NCI-H345 (cell line): Measurements from ENCODE around the gene ZNF669.

Experiments
- DNase-seq: peaks from one replicate; lab custom pipeline; 2025; lab: John Stamatoyannopoulos, UW

The ZNF669 gene

DNA sequence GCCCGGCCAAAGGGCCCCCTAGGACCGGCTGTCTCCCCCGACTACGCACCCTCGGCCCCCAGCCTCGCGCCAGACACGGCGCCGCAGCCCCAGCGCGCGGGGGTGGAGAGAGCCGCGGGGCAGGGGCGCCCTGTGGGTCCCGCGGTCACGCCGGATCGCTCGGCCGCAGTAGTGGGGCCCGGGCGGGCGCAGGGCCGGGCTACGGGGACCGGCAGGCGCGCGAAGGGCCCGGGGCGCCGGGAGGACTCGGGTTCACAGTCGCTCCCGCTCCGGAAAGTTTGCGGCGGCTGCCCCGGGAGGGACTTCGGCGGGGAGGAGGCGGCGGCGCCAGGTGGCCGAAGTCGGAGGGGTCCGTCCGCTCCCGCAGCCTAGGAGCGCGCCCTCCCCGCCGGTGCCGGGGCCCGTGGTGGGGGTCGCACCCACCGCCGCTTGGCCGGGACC, 7.1 kb upstream of the ZNF669 start:
- no peak for DNase-seq

DNA sequence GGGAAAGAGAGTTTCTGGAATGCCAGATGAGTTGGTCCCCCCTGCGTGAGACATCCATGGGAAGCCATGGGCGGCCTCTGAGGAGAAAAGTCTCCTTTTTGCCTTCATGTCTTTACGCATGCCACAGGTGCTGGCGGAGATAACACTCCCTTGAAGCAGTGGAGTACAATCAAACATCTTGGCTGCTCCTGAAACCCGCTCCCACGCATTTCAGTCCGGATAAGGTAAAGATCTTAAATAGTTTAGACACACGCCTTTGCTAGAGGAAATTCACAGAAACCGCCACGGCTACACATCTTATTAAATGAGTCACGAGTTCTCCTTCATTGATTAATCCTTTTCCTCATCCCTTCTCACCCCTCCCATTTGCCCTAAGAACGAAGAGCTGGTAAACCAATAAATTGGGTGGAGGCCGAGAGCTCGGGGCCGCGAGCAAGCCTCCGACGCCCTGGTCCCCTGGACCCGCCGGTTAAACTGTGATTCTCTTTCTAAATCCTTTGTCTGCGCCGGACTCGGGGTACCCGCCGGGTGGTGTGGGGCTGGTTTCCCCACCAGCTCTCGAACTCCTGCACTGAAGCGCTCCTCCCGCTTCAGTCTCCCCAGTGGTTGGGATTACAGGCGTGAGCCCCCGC, 6.6 kb upstream of the ZNF669 start:
- DNase-seq, result no peak

DNA sequence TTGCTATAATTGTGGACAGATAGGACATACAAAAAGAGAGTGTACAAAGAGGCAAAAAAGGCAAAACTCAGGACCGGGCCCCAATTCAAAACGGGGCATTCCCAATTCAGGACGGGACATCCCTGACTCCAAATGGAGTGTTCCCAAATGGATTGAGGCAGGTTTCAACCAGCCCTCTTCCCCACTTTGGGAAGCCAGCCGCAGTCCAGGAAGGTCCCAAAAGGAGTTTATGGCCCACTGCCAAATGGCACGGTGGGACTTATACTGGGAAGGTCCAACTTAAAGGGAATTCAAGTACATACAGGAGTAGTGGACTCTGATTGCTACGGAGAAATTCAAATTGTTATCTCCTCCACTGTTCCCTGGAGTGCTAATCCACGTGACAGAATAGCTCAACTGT, 3.5 kb upstream of the ZNF669 start:
- no peak for DNase-seq

DNA sequence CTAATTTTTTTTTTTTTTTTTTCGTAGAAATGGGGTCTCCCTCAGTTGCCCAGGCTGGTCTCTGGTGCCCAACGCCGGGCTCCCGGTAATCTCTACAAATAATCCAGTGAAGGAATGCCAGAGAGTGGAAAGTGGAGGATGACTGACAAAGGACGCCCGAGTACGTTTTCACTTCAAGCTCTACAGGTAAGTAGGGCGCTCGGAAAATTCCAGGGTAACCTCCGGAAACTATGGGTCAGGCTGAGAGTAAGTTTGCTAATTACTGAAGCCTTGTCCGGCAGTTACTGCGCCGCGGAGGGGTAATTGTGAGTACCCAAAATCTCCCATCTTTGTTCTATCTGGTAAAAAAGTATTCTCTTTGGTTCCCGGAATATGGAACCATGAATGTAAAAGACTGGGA, 1.8 kb upstream of the ZNF669 start:
- DNase-seq, result no peak

DNA sequence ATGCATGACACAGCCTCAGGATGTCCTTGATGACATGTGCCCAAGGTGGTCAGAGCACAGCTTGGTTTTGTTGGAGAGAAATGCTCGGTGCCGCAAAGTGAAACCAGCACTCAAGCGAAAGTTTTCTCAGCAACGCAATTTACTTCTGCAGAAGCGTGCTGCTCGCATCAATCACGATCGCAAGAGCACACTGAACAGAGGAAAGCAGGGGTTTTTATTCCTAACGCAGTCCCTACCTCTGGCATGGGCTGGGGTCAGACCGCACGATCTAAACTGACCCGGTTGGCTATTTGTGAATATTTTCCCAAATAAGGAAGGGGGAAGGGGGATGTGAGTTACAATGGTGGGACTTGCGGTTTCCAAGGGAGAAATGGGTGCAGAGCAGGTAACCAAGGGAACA, 809 bp upstream of the ZNF669 start:
- DNase-seq, result no peak

DNA sequence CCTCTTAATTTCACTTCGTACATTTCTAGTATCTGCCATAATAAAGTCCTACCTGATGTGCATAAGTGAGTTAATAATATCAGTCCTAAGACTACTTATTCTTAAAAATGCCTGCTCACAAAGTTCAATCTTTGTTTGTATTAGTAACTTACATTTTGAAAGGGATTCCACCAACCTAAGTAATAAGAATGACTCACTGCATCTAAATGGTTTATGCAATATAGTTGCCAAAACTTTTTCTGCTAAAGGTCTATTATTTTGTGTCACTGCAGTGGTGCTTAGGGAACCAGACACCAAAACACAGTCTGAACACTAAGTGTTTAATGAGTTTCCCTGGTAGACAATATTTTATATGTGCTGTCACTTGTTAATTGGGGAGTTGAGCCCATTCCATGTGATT, 1.8 kb downstream of the ZNF669 start:
- DNase-seq, result no peak

DNA sequence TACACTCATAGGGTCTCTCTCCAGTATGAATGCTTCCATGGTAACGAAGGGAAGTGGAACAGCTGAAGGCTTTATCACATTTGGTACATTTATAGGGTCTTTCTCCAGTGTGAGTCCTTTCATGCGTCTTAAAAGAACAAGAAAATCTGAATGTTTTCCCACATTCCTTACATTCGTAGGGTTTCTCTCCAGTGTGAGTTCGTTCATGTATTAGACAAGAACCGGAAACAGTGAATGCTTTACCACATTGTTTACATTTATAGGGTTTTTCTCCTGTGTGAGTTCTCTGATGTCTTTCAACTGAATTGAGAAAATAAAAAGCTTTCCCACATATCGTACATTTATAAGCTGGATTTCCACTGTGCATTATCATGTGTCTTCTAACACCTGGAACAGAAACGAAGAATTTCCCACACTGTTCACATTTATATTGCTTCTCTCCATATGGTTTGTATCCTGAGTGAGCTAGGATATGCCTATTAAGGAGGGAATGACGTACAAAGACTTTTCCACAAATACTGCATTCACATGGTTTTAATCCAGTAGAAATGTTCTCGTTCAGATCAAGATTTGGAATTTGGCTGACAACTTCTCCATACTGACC, 3.4 kb downstream of the ZNF669 start:
- DNase-seq, result no peak

DNA sequence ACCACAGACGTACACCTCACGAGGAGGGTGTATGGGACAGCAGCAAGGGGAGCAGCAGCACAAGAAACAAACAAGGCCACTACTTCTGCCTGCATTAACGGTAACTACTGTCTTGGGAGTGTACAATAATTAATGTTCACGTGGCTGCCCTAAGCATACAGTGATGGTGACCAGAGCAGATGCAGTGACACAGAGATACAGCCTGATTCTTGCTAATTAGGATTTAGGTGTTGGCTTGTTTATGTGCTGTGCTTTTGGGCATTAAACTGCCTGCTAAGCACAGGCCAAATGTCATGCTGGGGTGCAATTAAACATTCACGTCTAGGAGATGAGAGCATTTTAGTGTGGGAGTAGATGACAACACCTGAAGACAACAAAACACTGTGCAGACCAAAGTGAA, 7.2 kb downstream of the ZNF669 start:
- no peak for DNase-seq

DNA sequence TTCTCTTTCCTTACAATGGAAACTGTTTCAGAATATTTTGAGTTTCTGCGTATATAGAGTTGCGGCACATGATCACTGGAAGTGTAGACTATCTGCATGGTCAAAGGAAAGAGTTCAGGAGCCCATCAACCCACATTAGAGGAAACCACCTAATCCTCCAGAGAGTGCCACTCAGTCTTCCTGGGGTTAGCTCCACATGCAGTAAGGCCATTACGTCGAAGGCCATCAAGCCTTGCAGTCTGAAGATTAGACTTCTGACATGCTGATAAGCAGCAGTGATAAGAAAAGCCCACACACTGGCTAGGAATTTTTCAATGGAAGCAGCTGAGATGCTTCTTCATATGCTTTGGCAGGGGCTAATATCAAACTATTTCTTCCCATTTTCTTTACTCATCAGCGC, 7.6 kb downstream of the ZNF669 start:
- DNase-seq, result no peak

DNA sequence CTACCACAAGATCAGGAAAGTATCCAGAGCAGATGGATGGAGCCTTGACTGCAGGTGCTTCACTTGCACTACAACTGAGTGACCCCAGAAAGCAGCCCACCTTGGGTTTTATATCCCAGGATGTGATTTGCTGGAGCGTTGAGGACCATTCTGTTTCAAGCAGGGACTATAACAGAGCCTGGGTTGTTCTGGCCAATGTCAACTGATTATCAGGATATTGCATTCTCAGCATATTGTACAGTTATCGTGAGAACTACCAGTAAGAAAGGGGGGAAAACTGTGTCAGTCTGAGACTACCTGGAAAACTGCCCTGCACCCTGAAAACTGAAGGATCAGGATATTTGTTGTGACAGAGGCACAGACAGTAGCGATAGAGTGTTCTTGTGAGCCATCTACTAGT, 8.0 kb downstream of the ZNF669 start:
- no peak for DNase-seq

DNA sequence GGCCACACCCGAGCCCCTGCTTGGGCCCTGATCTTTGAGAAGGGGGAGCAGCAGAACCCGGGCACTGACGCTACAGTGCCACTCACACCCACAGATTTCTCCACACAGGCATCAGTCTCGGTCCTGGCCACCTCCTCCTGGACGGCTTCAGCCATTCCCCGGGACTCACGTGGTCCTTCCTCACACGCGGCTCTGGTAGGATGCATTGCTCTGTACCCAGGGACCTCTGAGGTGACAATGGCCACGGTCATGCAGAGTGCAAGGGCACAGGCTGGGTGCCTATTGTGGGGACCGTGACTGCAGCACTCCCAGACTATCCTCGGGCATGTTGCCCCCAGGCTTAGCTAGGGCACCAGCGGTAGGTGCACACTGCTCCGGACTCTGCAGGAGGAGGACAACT, 13.7 kb downstream of the ZNF669 start:
- no peak for DNase-seq

DNA sequence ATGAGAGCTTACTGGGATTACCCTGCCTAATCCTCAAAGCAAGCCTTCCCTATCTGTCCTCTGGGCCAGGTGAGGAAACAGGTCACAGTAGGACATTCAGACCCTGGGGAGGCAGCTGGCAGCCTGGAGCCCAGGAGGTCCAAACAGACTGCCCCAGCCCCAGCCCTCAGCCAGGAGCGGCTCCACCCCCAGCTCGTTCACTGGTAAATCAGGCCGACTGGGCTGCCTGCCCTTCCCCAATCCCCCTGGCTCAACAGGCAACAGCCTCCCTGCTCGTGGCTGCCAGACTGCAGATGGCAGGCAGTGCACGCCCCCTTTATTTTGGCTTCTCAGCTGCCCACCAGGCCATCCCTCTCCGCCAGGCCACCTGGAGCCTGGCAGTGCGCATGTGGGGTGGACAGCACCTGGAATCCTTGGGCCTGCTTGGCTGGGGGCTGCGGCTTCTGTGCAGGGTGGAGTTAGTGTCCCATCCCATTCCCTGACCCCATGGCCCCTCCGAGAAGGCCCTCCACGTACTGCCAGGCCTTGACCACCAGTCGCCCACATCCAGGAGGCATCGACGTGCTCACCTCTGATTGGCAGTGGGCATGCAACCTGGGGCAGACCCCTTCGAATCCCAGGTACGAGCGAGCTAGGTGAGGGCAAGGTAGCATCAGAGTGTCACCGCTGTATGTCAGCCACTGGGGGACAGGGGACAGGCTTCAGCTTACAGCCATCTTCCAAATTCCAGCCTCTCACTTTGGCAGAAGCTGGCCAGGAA, 14.4 kb downstream of the ZNF669 start:
- no peak for DNase-seq

DNA sequence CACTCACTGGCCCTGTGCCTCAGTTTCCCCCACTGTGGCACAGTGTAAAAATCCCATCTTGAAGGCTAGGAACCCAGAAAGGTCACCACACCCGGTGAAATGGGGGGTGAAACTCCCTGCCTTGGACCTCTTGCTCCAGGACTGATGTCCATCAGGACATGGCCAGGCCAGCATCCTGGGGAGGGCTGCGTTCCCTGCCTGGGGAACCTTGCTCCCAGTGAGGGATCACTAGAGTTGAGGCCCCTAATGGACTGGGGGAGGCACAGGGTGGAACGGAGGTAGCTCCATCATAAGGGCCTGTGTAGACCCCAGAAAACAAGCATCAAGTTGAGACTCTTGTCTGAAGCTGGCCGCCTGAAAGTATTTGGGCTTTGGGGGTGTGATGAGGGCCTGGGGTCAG, 15.2 kb downstream of the ZNF669 start:
- DNase-seq, result no peak

DNA sequence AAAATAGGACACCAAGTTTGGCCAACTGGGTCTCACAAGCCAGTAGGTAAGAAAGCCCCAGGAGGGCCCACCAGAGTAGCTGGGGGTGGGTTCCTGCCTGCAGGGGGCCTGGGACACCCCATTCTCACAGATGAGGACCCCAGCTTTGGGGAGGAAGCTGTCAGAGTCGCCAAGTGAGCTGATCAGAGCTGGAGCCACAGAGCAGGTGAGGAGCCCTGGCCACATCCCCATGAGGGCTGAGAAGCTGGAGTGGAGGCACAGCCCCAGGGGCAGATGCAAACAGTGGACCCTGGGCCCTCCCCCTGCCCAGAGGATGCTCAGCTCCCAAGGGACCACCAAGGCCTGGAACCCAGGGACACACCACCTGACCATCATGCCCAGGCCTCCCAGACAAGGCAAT, 16.9 kb downstream of the ZNF669 start:
- DNase-seq, result no peak

DNA sequence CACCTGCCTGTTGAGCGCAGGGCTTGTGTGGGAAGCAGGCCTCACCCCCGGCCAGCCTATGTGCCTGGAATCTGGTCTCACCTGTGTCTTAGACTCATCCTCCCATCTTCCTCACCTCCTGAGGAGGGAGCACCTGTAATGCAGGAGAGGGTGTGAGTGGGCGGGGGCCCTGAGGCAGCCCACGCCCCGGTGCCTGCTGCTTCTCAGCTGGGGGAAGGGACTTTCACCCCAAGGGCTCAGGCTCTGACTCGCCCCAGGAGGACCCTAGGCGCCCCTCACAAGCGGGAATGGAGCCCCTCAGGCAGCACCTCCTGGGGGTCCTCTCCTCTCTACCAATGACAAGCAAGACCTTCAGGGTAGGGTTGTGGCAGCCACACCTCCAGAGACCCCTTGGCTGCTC, 18.8 kb downstream of the ZNF669 start:
- DNase-seq, result no peak

DNA sequence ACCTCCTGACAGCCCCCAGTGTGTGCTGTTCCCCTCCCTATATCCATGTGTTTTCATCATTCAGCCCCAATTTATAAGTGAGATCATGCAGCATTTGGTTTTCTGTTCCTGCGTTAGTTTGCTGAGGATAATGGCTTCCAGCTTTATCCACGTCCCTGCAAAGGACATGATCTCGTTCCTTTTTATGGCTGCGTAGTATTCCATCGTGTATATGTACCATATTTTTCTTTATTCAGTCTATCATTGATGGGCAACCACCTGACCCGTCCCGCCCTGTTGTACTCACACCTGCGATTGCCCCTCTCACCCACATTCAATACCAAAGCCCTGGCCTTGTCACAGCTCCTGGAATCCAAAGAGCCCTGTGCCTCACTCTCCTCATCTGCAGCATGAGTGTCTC, 19.4 kb downstream of the ZNF669 start:
- no peak for DNase-seq

DNA sequence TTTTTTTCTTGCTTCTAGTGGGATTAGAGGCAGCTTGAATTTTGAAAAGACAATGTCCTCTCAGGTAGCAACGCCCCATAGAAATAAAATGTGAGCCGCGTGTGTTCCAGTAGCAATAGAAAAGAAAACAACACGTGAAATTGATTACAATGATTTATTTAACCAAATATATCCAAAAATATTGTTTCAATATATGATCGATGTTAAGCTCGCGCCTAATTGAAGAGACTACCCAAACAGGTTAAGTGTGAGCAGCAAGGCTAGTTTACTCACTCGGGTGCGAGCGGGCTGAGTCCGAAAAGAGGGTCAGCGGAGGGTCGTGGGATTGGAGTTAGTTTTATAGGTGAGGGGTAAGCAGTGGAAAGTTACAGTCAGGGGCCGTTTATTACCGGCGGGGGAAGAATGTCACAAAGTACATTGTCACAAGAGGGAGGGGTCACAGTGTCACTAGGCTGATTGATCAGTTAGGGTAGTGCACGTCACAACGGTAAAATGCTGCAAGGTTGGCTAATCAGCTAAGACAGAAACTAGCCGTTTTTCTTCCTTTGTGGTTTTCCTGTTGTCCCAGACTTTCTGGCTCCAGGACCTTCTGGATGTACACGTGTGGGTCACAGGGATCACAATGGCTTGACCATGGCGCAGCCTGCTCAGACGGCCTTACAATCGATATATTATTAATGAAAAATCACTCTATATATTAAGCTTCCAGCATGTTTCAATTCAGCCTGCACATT, 24.8 kb downstream of the ZNF669 start:
- no peak for DNase-seq

DNA sequence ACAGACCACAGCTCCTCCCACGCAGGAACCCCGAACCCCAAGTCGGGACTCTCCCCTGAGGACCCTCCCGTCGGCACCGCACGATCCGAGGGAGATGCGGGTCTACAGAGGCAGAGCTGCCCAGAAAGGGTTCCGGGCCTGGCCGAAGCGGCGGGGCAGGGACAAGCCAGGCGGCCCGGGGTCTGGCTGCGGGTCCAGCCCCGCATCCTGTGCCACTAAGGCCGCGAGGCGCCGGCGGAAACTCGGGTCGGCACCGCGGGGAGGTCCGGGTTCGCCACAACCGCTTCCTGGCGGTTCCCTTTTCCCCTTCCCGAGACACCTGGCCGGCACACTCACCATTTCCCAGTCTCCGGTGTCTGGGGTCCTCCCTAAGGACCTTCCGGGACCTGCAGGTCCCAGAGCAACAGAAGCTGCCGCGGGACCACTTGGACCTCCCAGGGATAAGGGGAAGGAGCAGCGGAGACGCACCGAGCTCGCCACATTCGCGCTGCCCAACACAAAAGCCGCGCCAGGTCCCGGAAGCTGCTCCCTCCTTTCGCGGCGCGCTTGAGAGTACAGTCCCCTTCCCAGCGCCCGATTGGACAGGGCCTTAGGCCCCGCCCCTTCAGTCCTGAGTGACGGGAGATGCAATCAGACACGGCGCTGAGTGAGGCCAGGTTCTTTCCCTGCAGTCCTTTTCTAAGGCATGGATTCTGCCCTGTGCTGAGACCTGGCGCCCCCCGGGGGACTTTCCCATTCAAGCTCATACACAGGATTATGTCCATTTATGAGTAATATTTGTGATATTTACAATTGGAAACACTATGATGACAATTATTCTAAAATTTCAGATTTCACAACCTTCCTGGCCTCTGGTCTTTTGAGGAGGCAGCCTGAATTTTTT, 25.7 kb downstream of the ZNF669 start, which contains the start of gene ZNF670:
TSS of gene ZNF670 (minus strand) at position 554 of the 883 bp plus-strand sequence. CDS start at position 339, 215 bp downstream.
- peak; percentile 98 for DNase-seq

DNA sequence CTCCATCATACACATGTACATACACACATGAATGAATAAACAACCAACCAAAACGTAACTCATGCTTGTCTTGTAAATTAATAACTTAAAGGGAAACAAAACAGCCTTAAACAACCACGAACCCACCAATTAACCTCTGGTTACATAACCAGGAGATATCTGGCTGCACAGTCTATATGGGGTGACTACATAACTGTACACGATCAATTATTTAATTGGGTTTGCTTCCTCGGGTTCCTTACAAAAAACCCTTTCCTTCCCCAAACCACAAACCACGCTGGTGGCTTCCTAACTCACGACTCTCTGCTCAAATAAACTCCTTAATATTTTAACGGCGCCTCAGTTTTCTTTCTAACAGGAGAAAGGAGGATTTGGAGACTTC, 26.3 kb downstream of the ZNF669 start:
- no peak for DNase-seq

DNA sequence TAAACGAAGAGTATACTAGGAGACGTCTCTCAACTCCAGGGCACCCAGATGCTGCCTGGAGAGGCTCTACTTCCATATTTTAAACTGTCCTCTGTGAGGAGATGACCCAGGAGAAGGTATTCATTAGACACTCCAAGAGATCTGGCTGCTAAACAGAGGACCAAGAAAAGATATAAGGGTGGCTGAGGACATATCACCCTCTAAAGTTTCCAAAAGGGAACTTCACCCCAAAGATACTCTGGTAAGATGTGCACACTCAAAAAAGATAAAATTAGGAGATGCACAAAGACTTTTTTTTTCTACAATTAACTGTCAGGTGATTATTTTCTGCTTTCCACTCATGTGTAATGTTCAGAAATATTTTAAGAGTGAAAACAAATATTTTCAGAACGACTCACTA, 26.9 kb downstream of the ZNF669 start:
- DNase-seq, result no peak

DNA sequence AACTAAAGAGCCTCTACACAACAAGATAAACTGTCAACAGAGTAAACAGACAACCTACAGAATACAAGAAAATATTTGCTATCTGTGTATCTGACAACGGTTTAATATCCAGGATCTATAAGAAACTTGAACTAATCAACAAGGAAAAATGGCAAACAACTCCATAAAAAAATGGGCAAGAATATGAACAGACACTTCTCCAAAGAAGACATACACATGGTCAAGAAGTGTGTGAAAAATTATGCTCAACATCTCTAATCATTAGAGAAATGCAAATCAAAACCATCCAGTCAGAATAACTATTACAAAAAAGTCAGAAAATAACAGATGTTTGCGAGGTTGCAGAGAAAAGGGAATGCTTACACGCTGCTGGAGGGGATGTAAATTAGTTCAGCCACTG, 33.5 kb downstream of the ZNF669 start:
- no peak for DNase-seq

DNA sequence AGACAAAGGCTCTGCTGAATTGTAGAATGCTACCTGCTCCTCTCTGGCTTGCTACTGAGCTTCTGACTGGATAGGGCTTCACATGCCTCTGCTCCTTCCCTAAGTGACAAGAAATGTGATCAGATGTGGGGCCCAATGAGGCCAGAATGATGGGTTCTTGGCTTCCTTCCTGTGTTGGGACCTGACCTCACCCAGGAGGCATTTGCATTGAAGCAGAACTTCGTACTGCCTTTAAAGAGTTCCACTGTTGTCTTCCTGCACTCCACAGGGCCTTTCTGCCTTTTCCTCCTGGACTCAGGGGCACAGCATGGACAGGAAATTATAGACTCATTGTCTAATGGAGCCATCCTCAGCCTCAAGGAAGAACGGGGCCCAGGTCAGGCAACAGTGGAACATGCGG, 39.9 kb downstream of the ZNF669 start:
- no peak for DNase-seq
